H1 (cell line): ENCODE data around the gene TOMM40. TPM values are rescaled to one million over a fixed set of nuclear protein-coding genes. Genes with fewer than 3 reads are reported as not detected.

Experiments used
- ASH2L ChIP-seq: fragments of 200-600, 300-600 bp; sonication (generic); IDR thresholded peaks from one replicate; pipeline ENCODE4 v1.7.1; 2017; ENCODE audit warnings: low read length
- BCL11A ChIP-seq, 2 experiments: IDR thresholded peaks; one replicate each; pipeline ENCODE4 v1.6.1; 2011; ENCODE audit warnings: low read depth in 2 of 2, low read length in 2 of 2, mild to moderate bottlenecking in 2 of 2
- CTCF ChIP-seq, 3 experiments: IDR thresholded peaks; 1 replicate in 2 of 3; 2 replicates in 1 of 3; pipeline versions ENCODE4 v1.5.1 to v1.6.1; 2011; ENCODE audit warnings: low read length in 3 of 3, mild to moderate bottlenecking in 3 of 3, inconsistent platforms in 2 of 3, low read depth in 1 of 3, moderate library complexity in 1 of 3; ENCODE audit not compliant: insufficient read depth in 1 of 3; ENCODE audit errors: control extremely low read depth in 1 of 3
- JUN ChIP-seq: IDR thresholded peaks from 2 replicates; pipeline ENCODE4 v1.6.1; 2011; ENCODE audit warnings: low read depth, mild to moderate bottlenecking, improper control_type of control experiment, low read length
- NANOG ChIP-seq: IDR thresholded peaks from 2 replicates; pipeline ENCODE4 v1.6.1; 2011; ENCODE audit warnings: low read length, low read depth, mild to moderate bottlenecking, inconsistent platforms; ENCODE audit not compliant: insufficient read depth, poor library complexity, severe bottlenecking
- RFX5 ChIP-seq: IDR thresholded peaks from 2 replicates; pipeline ENCODE4 v1.6.1; 2011; ENCODE audit warnings: low read depth, low read length, improper control_type of control experiment, borderline replicate concordance
- SAP30 ChIP-seq: fragments of 300-600 bp; sonication (generic); IDR thresholded peaks from 2 replicates; pipeline ENCODE4 v1.7.1; 2012; ENCODE audit warnings: low read length, moderate library complexity, mild to moderate bottlenecking, inconsistent platforms; ENCODE audit not compliant: insufficient read depth, insufficient replicate concordance
- polyA plus RNA-seq, 7 experiments: library from polyadenylated mRNA; depleted of rRNA in 3 of 7; stranded (reverse) in 5 of 7; unstranded in 2 of 7; fragments of >200 nt in 5 of 7; fragments of 200-250 nt in 2 of 7; gene quantifications; 1 replicate in 5 of 7; 2 replicates in 1 of 7; 4 replicates in 1 of 7; pipeline versions ENCODE4 v1.2.1 to v1.2.3, GENCODE V29; 2011 to 2013; ENCODE audit warnings: missing spikeins in 2 of 7, mixed read lengths in 2 of 7
- total RNA-seq: library from RNA; stranded (reverse); fragmentation: NEBNext Ultra II Directional; extraction: Animal tissue kit (Norgen Biotek cat#: 25700); gene quantifications from 2 replicates; pipeline ENCODE4 v1.2.1, GENCODE V29; 2021

Gene TOMM40
- total and polyA plus RNA-seq, 2 of the 8 experiments (the other 6 are each of a cell fraction or from before 2014, with no cell fraction given): 154 to 179 TPM

GRCh38 chr19:44951179-44952159, 60.4 kb downstream of the TOMM40 start (continued):
- peak; percentile 13 to 79 (median 70) for TF ChIP-seq CTCF (IDR thresholded peaks at IDR 0.05; ENCODE audit: control extremely low read depth in 1 of 3, insufficient read depth in 1 of 3, low read depth in 1 of 3, low read length in 3 of 3)
- TF ChIP-seq RFX5: no peak
- no peak for TF ChIP-seq SAP30
- TF ChIP-seq ASH2L: no peak
- TF ChIP-seq NANOG: no peak
- no peak for TF ChIP-seq JUN
- TF ChIP-seq BCL11A (IDR thresholded peaks at IDR 0.05; ENCODE audit: low read depth in 2 of 2, low read length in 2 of 2): no peak

Other genes starting within 250 kb of the TOMM40 start
- gene PVR, start 247.3 kb upstream of the TOMM40 start, total RNA-seq: 13.3 and 14.1 TPM in 2 replicates
- 14.8 and 16.9 TPM in 2 replicates for gene PVR, start 247.3 kb upstream of the TOMM40 start, polyA plus RNA-seq (2011; rRNA removed)
- 2.7 and 3.1 TPM in 2 replicates for gene CEACAM19, start 219.8 kb upstream of the TOMM40 start, total RNA-seq
- gene CEACAM19, start 219.8 kb upstream of the TOMM40 start, polyA plus RNA-seq (2011; rRNA removed): 3.4 and 4.0 TPM in 2 replicates
- not detected in 2 replicates for gene CEACAM16, start 192.1 kb upstream of the TOMM40 start, total RNA-seq
- gene CEACAM16, start 192.1 kb upstream of the TOMM40 start, polyA plus RNA-seq (2011; rRNA removed): not detected in 2 replicates
- 1.7 and 2.4 TPM in 2 replicates for gene BCL3, start 142.5 kb upstream of the TOMM40 start, total RNA-seq
- gene BCL3, start 142.5 kb upstream of the TOMM40 start, polyA plus RNA-seq (2011; rRNA removed): 0.88 and 3.0 TPM in 2 replicates
- gene CBLC, start 113.4 kb upstream of the TOMM40 start, total RNA-seq: 17.4 and 19.2 TPM in 2 replicates
- 35.7 and 53.4 TPM in 2 replicates for gene CBLC, start 113.4 kb upstream of the TOMM40 start, polyA plus RNA-seq (2011; rRNA removed)
- 81.4 and 83.0 TPM in 2 replicates for gene BCAM, start 82.2 kb upstream of the TOMM40 start, total RNA-seq
- gene BCAM, start 82.2 kb upstream of the TOMM40 start, polyA plus RNA-seq (2011; rRNA removed): 32.5 and 84.3 TPM in 2 replicates
- gene NECTIN2, start 45.0 kb upstream of the TOMM40 start, total RNA-seq: 181 and 184 TPM in 2 replicates
- gene NECTIN2, start 45.0 kb upstream of the TOMM40 start, polyA plus RNA-seq (2011; rRNA removed): 237 and 318 TPM in 2 replicates
- gene APOE, start 14.5 kb downstream of the TOMM40 start, total RNA-seq: 629 and 679 TPM in 2 replicates
- gene APOE, start 14.5 kb downstream of the TOMM40 start, polyA plus RNA-seq (2011; rRNA removed): 1,258 and 1,819 TPM in 2 replicates
- gene APOC1, start 23.4 kb downstream of the TOMM40 start, total RNA-seq: 78.2 and 87.8 TPM in 2 replicates
- 55.8 and 93.6 TPM in 2 replicates for gene APOC1, start 23.4 kb downstream of the TOMM40 start, polyA plus RNA-seq (2011; rRNA removed)
- not detected in 2 replicates for gene APOC4, start 51.0 kb downstream of the TOMM40 start, total RNA-seq
- gene APOC4, start 51.0 kb downstream of the TOMM40 start, polyA plus RNA-seq (2011; rRNA removed): not detected in 2 replicates
- gene APOC2, start 54.8 kb downstream of the TOMM40 start, total RNA-seq: not detected in 2 replicates
- gene APOC2, start 54.8 kb downstream of the TOMM40 start, polyA plus RNA-seq (2011; rRNA removed): not detected in 2 replicates
- gene CLPTM1, start 64.1 kb downstream of the TOMM40 start, total RNA-seq: 84.8 and 95.8 TPM in 2 replicates
- 108 and 140 TPM in 2 replicates for gene CLPTM1, start 64.1 kb downstream of the TOMM40 start, polyA plus RNA-seq (2011; rRNA removed)
- 12.5 and 13.1 TPM in 2 replicates for gene RELB, start 110.2 kb downstream of the TOMM40 start, total RNA-seq
- 10.0 and 12.6 TPM in 2 replicates for gene RELB, start 110.2 kb downstream of the TOMM40 start, polyA plus RNA-seq (2011; rRNA removed)
- 63.4 and 71.7 TPM in 2 replicates for gene CLASRP, start 147.8 kb downstream of the TOMM40 start, total RNA-seq
- gene CLASRP, start 147.8 kb downstream of the TOMM40 start, polyA plus RNA-seq (2011; rRNA removed): 22.3 and 25.8 TPM in 2 replicates
- gene ZNF296, start 185.2 kb downstream of the TOMM40 start, total RNA-seq: 6.8 and 7.5 TPM in 2 replicates
- gene ZNF296, start 185.2 kb downstream of the TOMM40 start, polyA plus RNA-seq (2011; rRNA removed): 2.7 and 6.4 TPM in 2 replicates
- 48.0 and 48.5 TPM in 2 replicates for gene GEMIN7, start 188.0 kb downstream of the TOMM40 start, total RNA-seq
- 91.6 and 113 TPM in 2 replicates for gene GEMIN7, start 188.0 kb downstream of the TOMM40 start, polyA plus RNA-seq (2011; rRNA removed)
- gene PPP1R37, start 201.9 kb downstream of the TOMM40 start, total RNA-seq: 25.7 and 27.0 TPM in 2 replicates
- gene PPP1R37, start 201.9 kb downstream of the TOMM40 start, polyA plus RNA-seq (2011; rRNA removed): 14.6 and 22.5 TPM in 2 replicates